LHCN-M2 (cell line): ENCODE data around the gene NUTM2E. TPM values are rescaled to one million over a fixed set of nuclear protein-coding genes. Genes with fewer than 3 reads are reported as not detected.
"Not testable (repeated sequence)": the region's sequence is repeated elsewhere in the genome, so short reads cannot be mapped to it uniquely, and the experiment has no call there.

Experiments
- DNase-seq: peaks from one replicate; pipeline ENCODE4 v3.0.0-alpha.2; 2012; ENCODE audit warnings: low read depth
- total RNA-seq: library from RNA; depleted of rRNA; stranded (reverse); fragments of >200 nt; gene quantifications from 2 replicates; pipeline ENCODE4 v1.2.3, GENCODE V29; 2014; rRNA removed

The NUTM2E gene
- total RNA-seq, 1 experiment from 2014 or later, result 0.06 TPM

DNA sequence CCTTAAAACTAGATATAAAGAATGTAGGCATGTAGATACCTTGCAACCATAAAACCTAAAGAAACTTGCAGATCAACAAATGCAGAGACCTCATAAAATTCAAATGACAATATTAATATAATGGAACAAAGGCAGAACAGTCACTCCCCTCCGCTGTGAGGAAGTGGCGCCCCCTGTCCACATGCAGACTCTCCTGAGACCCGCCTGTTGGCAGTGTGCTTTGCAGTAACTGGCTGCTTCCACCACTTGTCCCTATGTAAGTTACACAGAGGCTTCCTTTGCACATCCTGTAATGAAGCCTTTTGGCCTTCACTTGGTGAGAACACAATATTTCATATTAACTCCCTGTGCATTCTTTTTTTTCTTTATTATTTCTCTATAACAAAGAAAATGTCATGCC is 36.3 kb downstream of the NUTM2E start:
- DNase-seq, result not testable (repeated sequence)

DNA sequence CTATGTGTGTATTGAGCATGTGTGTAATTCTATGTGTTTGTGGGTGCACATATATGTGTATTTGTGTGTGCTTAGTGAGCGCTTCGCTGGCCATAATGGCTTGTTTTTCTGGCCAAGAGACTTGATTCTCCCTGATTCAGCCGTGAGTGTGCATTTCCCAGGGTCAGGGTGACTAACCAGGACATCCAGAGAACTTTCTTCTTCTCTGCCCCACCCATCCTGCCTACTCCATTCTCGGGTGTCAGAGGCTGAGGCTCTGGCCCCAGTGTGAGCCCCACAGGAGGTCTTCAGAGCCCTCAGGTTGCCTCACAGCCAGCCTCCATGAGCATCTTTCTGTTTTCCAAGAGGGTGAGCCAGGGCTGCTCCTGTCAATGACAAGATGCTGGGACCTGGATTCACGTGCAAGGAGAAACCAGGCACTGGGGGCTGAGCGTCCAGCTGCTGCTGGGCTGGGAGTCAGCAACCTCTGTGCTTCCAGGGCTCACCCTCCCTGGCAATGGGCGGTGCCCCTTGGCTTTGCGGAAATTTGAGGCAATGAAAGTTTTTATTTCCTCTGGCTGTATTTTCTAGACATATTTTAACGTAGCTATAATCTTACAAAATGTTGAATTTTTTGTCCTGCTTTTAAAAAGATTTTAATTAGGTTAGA is 40.5 kb downstream of the NUTM2E start:
- DNase-seq, result not testable (repeated sequence)

DNA sequence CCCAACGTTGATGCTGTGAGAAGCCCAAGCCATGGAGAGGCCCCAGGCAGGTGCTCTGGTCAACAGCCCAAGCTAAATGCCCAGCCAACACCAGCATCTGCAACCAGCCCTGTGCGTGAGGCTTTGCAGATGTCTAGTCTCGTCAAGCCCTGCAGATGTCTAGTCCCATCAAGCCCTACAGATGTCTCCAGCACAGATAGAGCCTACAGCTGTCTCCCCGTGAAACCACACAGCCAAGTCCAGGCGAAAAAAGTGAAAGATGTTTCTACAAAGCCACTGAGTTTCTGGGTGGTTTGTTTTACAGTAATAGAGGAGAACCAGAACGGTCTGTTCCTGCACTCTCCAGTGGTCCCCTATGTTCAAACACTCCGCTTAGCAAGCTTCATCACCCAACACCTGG is 41.5 kb downstream of the NUTM2E start:
- peak; percentile 30 for DNase-seq

DNA sequence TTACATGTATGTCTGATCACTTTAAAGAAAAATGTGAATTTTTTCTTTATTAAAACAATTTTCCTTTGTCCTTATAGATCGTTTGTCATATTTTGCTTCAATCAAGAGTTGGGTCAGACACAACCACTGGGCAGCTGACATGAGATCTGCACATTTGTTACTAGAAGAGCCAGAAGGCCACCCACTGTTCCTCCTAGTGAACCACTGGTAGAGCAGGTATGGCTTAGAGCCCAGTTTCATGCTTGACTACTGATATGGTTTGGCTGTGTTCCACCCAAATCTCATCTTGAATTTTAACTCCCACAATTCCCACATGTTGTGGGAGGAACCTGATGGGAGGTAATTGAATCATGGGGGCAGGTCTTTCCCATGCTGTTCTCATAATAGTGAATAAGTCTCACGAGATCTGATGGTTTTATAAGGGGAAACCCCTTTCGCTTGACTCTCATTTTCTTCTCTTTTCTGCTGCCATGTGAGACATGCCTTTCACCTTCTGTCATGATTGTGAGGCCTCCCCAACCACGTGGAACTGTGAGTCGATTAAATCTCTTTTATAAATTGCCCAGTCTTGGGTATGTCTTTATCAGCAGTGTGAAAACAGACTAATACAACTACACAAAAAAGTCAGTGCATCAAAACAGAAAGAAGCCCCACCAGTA is 43.0 kb downstream of the NUTM2E start:
- DNase-seq, result not testable (repeated sequence)

DNA sequence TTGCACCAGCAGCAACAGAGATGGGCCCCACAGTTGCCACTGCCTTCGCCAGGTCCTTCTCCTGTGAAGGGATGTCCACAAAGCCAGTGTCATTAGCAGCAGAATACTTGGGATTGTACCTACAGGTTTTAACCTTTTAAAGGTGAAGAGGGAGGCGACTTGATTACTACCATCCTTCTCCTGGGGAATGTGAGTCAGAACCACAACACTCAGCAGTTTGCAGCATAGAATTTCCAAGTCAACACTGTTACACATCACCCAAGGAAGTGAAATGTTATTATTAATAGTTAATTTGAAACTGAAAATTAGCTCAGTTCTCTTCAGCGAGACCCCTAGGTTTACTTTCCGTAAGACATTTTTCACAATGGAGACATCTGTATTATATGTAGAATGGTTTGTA is 45.2 kb downstream of the NUTM2E start:
- DNase-seq, result not testable (repeated sequence)

Other genes starting within 250 kb of the NUTM2E start
- not detected in 2 replicates for gene SFTPA1, start 215.8 kb upstream of the NUTM2E start, total RNA-seq
- gene NUTM2B, start 123.5 kb upstream of the NUTM2E start, total RNA-seq, result 0.34 and 0.58 TPM in 2 replicates
- gene SFTPD, start 122.4 kb downstream of the NUTM2E start, total RNA-seq, result not detected in 2 replicates